Measurements from ENCODE around the gene CLSTN1.
"Not testable (repeated sequence)": the region's sequence is repeated elsewhere in the genome, so short reads cannot be mapped to it uniquely, and the experiment has no call there.

Gene CLSTN1

DNA sequence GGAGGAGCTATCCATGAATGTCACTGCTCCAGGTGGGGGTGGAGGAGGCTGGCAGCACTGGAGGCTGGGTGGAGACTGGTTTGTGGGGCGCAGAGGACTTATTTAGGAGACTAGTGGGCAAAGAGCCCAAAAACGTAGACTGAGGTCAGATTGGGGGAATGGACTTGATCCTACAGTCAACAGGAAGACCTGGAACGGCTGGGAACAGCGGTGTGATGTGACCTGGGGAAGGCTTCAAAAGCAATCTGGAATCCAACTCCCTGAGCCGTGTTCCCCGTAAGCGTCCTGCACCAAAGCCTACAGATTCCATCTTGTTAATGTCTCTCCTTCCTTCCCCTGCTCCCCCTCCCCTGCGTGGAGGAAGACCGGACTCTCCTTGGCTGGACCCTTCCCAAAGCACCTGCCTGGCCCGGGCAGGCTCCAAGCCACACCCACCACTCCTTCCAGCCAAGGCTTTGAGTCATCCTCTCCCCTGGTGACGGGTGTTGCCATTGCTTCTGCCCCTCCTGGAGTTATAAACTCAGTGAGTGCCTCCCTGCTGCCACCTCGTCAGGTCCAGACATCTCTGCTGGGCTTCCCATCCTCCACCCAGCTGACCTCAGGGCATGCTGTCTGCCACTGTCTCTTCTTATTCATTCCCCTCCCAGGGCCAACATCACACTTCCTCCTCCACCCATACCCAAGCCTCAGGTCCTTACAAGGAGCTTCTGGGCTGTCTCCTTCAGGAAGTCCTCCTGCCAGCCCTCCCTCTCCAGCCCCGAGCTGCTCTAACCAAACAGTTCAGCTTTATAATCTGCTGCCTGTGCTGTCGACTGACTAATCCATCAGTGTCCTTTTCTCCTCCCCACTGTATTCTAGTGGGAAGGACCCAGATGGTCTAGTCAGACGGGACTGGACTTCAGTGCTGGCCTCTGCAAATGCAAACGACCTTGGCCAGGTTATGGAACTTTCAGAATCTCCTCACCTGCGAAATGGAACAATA lies 1.6 kb upstream of the CLSTN1 start:
- peak; percentile 76 for DNase-seq (ENCODE audit: low spot score)

DNA sequence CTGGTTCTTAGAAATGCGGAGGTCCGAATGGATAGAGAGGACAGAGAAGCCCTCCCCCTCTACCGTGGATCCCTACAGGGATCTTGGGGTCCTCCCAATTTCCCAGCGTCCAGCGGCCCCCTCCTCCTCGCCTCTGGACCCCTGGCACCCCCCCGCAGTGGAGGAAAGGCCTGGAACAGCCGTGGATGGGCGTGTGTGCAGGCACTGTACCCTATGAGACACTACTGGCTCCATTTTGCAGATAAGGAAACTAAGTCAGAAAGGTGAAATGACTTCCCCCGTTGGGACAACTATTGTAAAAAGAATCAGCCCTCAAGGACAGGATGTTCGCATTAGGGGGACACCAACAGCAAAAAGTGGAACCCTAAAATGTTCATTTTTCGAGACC lies 931 bp upstream of the CLSTN1 start:
- DNase-seq (ENCODE audit: low spot score): no peak

DNA sequence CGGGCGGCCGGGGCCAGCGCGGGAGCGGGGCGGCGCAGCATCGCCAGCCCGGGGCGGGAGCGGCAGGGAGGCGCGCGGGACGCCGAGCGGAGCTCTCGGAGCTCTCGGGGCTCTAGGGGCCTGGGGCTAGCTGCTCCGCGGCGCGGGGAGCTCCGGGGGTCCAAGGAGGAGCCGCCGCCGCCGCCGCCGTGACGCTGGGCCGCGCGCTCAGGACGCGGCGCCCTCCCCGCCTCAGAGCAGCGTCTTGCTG lies 147 bp downstream of the CLSTN1 start:
- DNase-seq (ENCODE audit: low spot score): no peak

DNA sequence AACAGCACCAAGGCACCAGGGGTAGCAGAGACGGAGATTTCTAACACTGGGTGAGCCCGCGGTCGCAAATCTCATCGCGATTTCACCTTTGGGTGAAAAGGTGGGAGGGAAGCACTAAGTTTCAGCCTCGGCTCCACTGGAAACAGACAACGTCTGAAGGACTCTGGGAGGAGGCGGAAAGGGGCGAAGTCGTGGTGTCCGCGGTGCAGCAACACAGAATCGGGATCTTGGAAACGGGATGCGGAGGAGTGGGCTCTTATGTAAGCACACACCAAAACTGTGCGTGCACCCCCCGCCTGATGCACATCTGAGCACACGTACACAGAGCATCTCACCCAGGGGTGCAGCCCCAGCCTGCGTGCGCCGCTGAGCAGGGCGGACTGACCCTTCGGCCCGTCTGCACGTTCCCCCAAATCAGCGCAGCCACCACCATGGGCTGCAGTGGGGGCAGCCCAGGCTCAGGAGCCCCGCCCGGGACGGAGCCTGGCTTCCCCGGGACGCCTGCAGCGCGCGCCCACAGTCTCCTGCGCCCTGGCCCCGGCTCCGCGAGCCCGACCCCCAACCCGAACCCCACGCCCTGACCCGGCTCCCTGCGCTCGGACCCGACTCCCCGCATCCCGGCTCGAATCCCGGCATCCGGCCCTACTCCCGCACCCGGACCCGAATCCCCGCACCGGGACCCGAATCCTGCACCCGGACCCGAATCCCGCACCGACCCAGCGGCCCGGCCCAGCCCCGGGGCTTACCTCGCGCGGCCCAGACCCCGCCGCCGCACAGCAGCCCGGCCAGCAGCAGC lies 670 bp downstream of the CLSTN1 start:
- DNase-seq (ENCODE audit: low spot score): peak; percentile 58

DNA sequence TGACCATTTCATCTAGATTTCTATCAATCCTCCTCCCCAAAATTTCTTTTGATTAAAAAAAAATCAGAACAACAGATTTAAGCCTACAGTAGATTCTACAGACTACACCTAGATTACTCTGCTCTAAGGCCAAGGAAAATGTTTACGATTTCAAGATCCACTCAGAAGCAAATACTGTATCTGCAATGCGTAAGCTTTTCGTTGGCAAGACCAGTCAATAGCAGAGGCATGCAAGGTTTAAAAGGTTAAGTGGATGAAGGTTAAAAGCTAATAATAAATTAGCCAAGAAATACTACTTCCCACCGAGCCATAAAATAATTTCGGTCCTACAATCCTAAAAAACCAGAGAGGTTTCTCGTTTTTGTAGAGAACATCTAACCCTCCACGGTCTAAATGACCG lies 1.3 kb downstream of the CLSTN1 start:
- no peak for DNase-seq (ENCODE audit: low spot score)

DNA sequence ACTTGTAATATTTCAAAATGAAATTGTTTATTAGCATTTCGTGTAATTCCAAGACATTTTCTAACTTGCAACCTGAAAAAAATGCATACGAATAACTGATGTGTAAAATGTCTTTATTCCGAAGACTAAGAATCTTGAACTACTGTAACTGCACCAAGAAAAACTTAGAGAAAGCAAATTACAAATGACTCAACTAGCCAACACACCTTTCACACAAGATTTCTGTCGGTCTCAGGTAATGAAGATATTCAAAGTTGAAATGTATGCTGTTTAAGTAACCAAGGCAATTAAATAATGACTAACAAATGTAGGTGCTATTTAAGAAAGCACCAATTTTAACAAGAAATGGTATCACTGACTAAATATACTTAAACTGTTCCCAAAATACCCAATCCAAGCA lies 2.1 kb downstream of the CLSTN1 start:
- no peak for DNase-seq (ENCODE audit: low spot score)

DNA sequence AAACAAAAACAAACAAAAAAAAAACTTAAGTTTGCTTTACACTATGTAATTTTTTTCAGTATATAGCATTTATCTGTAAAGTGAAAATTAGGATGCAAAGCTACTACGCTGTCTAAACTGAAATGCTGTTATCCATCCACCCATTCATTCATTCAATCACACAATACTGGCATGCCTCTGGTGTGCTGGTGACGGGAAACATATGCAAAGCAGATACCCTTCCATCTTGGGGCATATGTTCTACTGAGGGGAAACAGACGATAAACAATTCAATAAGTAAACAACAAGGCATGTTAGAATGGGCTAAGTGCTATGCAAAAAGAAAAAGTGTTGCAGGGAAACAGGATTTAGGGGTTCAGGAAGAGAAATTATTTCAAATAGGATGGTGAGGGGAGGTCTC lies 3.2 kb downstream of the CLSTN1 start:
- no peak for DNase-seq (ENCODE audit: low spot score)

DNA sequence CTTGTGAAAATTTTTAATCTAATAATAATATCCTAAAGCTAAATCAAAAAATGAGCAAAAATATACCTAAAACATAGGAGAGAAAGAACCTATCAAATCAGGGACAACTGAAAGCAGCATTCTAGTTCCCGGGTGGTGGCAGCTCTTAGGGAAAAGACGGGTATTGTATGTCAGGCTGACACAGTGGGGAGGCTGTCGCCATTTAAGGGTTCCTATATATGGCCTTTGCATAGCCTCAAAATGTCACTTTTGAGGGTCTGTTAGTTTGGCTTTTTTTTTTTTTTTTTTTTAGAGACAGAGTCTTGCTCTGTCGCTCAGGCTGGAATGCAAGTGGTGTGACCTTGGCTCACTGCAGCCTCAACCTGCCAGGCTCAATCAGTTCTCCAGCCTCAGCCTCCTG lies 6.0 kb downstream of the CLSTN1 start:
- no peak for DNase-seq (ENCODE audit: low spot score)

DNA sequence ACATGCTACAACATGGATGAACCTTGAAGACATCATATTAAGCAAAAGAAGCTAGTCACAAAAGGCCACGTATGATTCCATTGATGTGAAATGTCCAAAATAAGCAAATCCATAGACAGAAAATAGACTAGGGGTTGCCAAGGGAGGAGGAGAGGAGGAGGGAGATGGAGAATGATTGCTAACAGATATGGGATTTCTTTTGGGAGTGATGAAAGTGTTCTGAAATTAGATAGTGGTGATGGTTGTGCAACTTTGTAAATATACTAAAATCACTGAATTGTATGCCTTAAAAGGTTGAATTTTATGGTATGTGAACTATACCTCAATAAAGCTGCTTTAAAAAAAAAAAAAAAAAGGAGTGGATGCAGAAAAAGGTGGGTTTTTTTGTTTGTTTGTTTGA lies 7.6 kb downstream of the CLSTN1 start:
- DNase-seq (ENCODE audit: low spot score): no peak

DNA sequence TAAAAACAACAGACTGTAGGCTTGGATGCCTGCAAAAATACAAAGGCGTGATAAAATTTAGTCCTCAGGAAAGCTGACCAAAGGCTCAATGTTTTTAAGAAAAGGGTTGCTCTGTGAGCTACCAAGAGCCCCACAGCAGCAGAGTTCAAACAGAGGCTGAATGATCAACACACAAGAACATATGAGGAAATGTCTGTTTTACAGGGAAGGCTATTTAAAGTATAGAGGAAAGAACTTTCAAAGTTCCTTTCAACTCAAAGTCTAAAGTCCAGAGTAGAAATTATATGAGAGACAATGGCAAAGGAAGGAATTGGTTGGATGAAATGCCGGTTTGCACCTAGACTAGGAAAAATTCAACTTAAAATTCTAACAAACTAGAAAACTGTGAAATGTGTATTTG lies 8.6 kb downstream of the CLSTN1 start:
- DNase-seq (ENCODE audit: low spot score): no peak

DNA sequence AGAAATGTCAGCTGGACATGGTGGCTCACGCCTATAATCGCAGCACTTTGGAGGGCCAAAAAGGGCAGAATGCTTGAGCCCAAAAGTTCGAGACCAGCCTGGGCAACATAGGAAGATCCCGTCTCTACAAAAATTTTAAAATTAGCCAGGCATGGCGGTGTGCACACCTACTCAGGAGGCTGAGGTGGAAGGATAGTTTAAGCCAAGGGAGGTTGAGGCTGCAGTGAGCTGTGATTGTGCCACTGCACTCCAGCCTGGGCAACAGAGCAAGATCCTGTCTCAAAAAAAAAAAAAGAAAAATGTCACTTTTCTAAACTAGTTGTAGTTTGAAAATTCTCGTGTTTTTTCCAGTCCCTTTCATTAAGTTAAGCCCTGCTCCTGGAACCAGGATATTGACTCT lies 9.1 kb downstream of the CLSTN1 start:
- DNase-seq (ENCODE audit: low spot score): no peak

DNA sequence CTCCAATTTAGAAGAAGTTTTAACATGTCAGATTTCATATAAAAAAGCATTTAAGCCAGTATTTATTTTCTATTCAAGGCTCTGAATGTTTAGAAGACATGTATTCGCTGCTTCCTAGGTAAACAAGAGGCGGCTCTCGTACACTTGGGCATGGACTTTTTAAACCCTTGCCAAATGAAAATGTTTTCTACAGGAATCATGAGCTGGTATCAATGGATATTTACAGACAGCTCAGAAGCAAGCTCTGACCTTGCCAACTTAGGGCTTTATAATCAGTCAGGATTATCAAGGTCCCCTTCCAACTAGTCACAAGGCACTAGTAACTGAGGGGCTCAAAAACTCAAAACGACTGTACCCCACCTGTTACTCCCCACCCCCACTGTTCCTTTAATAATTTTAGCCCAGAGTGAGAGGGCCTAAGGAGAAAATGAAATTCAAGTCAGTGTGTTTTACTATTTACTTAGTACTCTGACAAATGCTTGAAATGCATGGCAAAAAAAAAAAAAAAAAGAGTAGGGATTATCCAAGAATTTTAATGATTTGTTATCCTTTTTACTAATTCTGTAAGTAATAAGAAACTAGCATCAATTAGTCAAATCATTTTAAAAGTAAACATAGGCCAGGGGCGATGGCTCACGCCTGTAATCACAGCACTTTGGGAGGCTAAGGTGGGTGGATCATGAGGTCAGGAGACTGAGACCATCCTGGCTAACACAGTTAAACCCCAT lies 12.4 kb downstream of the CLSTN1 start:
- no peak for DNase-seq (ENCODE audit: low spot score)

DNA sequence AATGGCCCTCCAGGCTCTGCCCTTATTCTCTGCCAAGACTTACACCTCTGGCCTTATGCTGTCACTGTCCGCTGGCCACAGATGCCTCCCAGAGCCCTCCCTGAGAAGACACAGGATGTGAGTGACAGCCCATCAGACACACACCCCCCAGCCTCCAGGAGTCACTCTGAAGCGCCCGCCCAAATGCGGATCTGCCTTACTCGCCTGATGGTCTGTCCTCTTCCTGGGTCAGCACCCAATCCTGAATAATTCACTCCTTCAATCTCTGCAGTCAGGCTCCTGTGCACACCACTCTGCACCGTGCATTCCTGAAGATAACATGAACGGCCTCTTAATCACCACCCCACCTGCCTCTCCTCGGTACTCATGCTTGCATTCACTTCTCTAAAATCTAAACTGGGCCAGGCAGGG lies 14.7 kb downstream of the CLSTN1 start:
- no peak for DNase-seq (ENCODE audit: low spot score)

DNA sequence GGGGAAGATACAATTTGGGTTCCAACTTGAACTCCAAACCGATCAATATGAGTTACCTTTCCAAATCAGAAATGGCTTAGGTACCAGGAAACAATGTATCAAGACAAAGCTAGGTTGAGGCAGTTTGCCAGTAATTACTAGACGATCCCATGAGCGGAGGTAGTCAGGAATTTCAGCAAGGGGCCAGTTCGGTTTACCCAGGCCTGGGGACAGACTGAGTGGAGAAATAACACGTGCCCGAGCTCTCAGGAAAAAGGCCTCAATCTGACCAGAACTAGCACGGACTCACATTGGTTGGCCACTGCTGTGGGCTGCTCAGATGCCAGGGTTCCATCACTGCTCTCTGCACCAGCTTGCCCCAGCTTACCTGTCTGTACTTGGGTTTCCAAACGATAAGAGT lies 15.3 kb downstream of the CLSTN1 start:
- no peak for DNase-seq (ENCODE audit: low spot score)

DNA sequence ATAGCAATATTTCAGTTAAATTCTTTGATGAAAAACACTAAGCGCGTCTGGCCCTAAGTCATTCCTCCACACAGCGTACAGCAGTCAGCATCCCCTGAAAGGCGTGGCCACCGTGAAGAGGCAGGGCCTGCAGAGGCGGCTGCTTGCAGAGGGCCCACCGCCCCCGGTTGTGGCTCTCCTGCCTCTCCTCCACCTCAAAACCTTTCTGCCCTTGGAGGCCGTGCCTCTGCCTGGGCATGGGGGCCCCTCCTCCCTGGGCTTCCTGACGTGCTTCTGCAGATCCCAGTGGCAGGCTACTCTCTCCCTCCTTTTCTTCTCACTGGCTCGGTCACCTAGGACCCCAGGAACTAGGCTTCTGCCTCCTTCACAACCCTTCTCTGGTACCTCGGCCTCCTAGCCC lies 16.2 kb downstream of the CLSTN1 start:
- no peak for DNase-seq (ENCODE audit: low spot score)

DNA sequence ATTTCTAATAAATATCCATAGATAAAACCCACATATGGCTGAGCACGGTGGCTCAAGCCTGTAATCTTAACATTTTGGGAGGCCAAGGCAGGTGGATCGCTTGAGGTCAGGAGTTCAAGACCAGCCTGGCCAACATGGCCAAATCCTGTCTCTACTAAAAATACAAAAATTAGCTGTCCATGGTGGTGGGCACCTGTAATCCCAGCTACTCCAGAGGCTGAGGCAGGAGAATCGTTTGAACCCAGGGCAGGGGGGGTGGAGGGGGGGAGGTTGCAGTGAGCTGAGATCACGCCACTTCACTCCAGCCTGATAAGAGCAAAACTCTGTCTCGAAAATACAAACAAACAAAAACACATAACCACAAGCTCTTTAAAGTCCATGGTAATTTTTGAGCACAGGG lies 17.8 kb downstream of the CLSTN1 start:
- not testable (repeated sequence) for DNase-seq (ENCODE audit: low spot score)

DNA sequence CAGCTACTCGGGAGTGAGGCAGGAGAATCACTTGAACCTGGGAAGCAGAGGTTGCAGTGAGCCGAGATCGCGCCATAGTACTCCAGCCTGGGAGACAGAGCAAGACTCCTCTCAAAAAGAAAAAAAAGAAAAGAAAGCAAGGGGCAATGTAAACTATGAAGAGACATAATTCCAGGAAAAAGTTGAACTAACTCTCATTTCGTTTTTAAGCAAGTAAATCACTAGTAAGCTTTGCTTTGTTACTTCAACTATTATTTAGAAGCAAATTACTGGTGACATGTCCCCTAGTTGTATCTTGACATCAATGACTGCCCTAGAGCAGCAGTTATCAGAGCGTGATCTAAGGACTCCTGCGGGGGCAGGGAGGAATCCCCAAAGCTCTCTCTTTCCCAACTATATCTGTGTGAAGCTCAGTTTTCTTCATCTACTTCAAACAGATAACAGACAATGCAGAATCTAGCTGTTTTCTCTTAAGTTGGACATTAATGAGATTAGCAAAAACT lies 18.7 kb downstream of the CLSTN1 start:
- DNase-seq (ENCODE audit: low spot score): no peak

DNA sequence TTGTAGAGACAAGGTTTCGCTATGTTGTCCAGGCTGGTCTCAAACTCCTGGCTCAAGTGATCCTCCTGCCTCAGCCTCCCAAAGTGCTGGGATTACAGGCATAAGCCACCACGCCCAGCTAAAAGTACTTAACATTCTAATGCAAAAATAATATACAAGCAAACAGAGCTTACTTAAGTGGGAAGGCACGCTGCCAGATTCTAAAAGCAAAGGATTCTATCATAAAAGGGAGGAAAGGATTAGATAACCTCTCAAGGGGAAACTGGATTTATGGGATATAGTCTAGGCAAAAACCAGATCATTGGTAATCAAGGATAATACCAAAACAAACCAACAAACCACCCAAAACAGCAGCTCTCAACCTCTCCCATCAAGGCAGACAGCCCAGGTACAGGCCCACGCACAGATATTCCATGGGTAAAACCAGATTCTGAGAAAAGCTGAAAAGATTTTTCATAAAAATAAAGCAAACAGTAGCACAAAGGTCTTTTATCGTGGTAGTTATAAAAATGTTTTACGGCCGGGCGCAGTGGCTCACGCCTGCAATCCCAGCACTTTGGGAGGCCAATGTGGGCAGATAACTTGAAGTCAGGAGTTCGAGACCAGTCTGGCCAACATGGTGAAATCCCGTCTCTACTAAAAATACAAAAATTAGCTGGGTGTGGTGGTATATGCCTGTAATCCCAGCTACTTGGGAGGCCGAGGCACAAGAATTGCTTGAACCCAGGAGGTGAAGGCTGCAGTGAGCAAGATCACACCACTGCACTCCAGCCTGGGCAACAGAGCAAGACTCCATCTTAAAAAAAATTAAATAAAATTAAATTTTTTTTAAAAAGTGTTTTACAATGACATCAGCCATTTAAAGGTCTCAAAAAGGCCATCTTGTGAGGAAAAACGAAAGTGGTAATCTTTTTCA lies 20.5 kb downstream of the CLSTN1 start:
- DNase-seq (ENCODE audit: low spot score): not testable (repeated sequence)

DNA sequence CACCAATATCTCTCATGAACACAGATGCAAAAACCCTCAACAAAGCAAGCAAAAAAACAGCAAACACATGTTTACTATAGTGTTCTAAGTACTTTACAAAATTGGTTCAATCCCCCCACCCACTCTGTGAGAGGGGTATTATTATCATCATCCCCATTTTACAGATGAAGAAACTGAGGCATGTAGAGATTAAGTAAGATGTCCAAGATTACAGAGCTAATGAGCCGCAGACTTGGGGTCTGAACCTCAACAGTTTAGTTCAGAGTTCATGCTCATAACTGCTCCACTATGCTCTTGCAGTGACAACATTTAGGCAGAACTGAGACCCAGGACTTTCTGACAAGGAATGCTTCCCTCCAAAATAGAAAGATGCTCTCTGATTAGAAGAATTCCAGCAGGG lies 21.9 kb downstream of the CLSTN1 start:
- DNase-seq (ENCODE audit: low spot score): no peak

DNA sequence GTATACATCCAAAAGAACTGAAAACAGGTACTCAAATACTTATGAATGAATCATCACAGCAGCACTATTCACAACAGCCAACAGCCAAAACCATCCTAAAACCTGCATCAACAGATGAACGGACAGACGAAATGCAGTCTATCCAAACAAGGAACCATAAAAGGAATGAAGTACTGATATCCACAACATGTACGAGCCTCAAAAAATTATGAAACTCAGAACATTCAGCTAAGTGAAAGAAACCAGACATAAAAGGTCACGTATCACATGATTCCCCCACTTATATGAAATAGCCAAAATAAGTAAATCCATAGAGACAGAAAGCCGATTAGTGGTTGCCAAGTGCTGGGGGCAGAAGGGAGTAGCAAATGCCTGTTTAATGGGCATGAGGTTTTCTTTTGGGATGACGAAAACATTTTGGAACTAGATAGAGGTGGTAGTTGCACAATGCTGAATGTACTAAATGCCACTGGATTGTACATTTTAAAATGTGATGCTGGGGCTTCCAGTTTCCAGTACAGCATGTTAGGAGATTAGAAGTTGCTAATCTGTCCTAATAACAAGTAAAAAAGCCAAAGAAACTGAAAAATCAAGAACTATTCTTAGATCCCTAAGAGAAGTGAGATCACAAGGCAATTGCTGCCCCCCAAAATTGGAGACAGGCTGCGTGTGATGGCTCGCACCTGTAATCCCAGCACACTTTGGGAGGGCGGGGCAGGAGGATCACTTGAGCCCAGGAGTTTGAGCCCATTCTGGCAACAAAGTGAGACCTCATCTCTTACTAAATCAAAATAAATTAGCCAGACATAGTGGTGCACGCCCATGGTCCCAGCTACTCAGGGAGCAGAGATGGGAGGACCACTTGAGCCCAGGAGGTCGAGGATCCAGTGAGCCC lies 25.3 kb downstream of the CLSTN1 start:
- DNase-seq (ENCODE audit: low spot score): peak; percentile 60

DNA sequence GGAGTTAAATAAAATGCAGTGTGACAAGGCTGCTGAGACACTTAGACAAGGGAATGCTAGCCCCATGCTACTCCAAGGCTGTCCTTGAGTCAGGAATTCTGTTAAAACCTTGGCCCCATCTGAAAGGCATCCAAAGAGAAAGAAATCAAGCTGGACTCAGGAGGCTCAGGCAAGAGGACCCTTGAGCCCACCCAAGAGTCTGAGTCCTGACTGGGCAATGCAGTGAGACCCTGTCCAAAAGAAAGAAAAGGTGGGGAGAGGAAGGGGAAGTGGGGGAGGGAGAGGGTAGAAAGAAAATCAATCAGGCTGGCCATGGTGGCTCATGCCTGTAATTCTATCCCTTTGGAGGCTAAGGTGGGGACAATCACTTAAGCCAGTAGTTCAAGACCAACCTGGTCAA lies 26.7 kb downstream of the CLSTN1 start:
- DNase-seq (ENCODE audit: low spot score): no peak

Measured in GM03348 (cell line).